Activated T-cell treated with anti-CD3 and anti-CD28 coated beads for 4 hours (primary cell): ENCODE results near the gene NIPA2.

Source experiments
- DNase-seq: peaks from one replicate; pipeline ENCODE4 v3.0.0-alpha.2; 2020

Gene NIPA2

DNA sequence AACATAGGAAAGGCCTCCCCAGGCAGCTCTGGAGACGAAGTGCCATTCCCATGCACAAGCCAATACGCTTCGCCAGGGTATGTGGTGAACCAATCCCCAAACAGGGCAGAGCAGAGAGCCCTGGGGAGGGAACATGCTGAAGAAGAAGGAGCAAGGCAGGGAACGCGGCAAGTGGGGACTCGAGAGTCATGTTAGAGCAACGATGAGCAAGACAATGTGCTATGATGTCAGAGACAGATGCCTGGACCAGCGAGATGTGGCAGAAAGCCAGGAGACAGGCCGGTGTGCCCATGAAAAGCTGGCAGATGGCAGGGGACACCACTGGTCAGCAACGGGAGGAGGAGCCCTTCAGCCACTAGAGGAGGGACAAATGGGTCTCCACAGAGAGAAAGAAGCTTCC, 39.6 kb downstream of the NIPA2 start:
- DNase-seq, result no peak

- DNase-seq, result no peak
Observed at GRCh38 chr15:22880068-22880980, 41.9 kb downstream of the NIPA2 start.

DNA sequence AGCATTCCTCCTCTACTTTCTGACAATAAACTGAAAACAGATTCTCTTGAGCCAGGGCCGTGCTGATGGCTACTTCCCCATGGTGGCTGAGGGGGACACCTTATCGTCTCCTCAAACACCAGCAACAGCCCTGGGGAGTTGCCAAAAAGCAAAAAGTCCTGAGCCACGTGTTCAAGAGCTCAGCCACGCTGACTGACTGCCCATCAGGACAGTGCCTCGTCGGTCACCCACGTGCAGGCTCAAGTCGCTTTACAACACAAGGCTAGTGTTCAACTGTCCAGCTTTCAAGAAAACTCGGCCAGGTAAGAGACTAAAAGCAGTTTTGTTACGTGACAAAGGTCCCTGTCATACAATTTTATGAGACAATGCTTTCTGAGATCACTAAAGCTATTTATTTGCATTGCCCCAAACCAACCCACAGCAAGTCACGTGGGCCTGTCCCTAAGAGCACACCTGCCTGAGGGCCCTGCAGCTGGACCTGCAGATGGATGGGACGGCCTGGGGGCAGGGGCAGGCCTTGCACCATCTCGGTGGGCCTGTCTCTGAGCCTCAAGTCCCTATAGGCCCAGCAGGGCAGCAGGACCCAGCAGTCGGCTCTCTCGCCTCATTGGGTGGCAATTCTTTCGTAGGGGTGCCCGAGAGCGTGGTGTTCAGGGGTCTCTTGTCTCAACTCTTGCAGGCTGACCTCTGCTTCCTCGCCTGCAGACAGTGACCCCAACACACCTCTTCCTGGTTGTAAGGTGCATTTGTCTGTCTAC, 42.7 kb downstream of the NIPA2 start:
- DNase-seq, result no peak

DNA sequence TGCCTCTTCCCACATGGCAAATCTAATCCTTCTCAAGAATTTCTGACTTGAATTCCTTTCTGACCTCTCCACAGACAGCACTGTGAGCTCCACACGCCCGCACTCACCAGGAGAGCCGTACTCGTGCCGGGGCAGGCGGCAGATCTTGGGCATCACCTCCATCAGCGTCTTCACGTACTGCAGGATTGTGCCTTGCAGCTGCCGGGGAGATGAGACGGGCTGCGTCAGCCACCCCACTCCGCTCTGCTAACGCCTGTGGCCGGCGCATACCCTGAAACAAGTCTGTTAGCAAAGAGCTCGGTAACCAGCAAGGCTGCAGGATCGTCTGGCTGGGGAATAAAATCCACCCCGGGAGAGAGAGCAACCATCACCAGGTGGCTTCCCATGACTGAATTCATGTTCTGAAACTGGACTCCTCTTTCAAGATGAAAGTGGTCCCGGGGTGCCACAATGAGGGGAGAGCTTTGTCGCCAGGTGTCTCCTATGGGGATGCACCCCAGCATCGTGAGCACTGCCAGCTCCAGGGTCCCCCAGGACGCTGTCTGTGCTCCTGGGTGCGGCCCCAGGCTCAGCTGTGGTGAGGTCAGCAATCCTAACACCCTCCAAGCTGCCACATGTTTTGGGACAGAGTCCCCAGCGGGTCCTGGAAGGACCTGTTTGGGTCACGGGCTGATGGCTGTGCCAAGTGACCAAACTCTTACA, 43.4 kb downstream of the NIPA2 start:
- no peak for DNase-seq

DNA sequence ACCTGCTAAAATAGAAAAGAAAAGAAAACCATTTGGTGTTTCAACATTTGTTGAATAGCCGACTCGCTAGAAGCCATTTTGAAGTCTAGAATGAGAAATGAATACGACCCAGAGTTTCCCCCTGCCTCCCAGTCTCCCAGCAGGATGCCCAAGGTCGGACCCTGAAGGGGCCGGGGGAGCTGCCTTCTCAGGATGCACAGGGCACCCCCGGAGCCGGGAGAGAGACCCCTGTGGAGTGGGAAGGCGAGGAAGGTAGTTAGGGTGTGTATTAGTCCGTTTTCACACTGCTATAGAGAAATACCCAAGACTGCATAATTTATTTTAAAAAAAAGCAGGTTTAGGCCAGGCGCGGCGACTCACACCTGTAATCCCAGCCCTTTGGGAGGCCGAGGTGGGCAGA, 44.7 kb downstream of the NIPA2 start:
- no peak for DNase-seq

- no peak for DNase-seq
Observed at GRCh38 chr15:22884344-22884743, 45.9 kb downstream of the NIPA2 start.

DNA sequence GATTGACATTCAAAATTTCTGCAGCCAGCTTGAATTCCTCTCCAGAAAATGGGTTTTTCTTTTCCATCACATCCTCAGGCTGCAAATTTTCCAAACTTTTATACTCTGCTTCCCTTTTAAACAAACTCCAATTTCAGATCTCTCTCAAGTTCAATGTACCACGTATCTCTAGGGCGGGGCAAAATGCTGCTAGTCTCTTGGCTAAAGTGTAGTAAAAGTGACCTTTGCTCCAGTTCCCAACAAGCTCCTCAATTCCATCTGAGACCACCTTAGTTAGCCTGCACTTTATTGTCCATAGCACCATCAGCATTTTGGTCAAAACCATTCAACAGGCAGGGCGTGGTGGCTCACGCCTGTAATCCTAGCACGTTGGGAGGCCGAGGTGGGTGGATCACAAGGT, 46.7 kb downstream of the NIPA2 start:
- DNase-seq, result no peak

DNA sequence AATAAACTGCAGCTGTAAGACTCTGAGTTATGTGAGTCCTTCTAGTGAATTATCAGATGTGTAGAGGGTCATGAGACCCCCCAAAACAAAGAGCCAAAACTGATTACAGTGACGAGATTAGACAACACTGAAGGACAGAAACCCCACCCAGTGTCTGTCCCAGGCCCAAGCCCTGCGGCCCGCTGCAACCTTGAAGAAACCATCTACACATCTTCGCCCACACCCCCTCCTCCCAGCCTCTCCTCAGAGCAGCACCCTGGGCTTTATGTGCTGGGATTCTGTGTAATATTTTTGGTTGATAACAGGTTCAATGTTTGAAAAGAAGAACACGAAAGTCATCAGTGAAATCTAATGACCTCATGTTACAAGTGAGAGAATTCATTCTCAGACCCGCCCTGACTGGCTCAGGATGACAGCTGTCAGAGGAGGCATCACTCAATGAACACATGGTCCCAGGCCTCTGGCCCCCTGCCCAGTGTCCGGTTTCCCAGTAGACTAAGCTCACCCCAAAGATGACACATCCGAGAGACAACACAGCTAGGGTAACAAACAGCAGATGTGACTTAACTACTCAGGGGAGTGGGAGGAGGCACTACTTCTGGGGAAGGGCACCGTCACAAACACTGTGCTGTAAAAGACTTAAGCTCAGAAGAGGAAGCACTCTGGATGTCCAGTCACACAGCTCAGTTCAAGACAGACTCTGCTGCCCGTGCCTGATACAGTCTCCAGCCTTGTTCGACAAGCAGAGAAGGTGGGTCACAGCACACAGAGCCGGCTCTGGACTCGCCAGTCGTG, 48.9 kb downstream of the NIPA2 start:
- DNase-seq, result no peak

- no peak for DNase-seq
Observed at GRCh38 chr15:22888120-22888859, 49.8 kb downstream of the NIPA2 start.

DNA sequence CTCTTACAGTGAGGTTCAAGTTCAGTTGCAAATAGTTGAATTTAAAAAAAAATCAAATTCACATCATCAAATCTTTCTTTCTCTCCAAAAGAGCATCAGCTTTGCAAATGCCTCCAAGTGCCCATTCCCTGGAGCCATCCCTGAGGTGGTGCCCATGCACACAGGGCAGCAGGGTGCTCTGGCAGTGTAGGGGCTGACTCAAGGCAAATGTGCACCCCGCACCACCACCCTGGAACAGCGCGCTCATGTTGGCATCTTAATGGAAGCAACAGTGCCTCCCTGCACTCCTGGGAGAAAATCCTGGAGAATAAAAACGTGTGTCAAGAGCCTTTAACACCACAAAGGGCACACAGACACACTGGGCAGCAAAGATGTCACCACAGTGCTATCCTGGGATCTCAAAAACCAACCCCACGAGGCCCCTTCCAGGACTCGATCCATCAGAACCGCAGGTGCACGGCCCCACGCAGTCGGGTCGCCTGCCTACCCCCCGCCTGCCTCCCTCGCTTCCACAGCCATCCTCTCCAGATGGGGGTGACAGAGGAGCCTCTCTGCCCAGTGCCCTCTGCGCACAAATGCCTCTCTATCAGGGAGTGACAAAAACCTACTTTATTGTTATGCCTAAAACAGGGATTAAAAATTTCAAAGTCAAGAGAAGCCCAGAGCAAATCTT, 50.8 kb downstream of the NIPA2 start:
- DNase-seq, result no peak

- DNase-seq, result no peak
Observed at GRCh38 chr15:22890296-22890695, 51.8 kb downstream of the NIPA2 start.

DNA sequence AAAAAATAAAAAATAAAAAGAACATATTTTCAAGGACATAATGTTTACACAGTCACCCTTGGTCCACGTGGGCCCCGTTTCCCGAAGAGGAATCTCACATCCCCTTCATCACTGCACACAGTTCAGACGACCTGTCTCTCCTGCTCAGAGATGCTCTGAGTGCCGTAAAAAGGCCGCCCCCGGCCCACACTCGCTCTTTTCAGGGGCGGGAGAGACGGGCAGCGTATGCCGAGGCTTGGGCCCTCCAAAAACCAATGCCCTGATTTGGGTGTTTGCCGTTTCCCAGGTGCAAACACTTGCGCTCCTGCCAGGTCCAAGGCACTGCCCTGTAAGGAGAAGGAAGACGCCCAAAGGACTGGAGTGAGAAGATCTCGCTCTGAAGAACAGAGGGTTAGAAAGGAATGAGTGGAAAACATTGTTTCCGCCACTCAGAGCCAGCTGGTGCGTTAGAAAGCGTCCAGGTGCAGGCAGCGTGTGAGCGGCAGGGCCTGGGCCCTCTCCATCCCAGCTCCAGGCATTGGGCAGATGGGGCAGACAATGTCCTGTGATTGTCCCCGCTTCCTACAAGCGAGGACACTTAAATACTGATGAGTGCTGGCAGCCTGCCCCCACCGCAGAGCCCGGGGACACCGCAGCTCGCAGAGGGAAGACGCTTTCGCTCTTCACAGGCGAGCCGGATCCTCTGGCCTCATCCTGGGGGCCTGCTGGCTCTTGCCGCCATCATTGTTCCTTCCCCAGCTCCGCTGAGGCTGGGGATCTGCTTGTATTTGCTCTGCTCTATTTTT, 53.2 kb downstream of the NIPA2 start:
- DNase-seq, result no peak

DNA sequence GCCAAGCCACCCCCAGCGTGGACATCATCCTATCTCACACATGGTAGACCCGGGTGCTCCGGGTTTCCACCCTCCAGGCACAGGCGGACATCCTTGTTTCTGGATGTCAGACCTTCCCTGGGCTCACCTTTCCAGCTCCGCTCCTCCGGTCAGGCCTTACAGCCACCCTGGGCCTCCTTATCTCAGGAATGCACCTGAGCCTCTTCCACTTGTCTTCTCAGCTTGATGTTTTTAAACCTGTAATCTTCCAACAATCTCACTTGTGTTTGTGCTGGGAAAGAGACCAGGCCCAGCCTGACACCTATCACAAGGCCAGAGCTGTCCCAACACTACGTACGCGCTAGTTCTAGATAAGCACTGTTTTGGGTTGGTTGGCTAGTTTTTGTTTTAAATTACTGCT, 53.9 kb downstream of the NIPA2 start:
- no peak for DNase-seq

DNA sequence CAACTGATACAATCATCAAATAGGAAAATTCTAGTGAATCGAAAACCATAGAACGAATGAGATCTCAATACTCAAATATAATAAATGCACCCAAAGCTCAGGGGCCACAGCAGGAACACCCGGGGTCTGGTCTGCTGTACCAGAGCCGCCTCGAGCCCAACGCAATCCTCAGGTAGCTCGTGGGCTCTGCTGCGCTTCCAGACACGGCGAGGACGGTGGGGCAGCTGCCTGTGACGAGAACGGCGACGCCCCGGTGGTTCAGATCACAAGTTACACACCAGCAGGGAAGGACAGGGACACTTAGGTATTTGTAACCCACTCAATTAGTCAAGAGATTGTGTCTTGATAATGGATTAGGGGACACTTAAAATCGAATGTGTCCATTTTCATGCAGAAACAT, 54.6 kb downstream of the NIPA2 start:
- no peak for DNase-seq

GRCh38 chr15:22893881-22894280, 55.4 kb downstream of the NIPA2 start:
- DNase-seq, result no peak

DNA sequence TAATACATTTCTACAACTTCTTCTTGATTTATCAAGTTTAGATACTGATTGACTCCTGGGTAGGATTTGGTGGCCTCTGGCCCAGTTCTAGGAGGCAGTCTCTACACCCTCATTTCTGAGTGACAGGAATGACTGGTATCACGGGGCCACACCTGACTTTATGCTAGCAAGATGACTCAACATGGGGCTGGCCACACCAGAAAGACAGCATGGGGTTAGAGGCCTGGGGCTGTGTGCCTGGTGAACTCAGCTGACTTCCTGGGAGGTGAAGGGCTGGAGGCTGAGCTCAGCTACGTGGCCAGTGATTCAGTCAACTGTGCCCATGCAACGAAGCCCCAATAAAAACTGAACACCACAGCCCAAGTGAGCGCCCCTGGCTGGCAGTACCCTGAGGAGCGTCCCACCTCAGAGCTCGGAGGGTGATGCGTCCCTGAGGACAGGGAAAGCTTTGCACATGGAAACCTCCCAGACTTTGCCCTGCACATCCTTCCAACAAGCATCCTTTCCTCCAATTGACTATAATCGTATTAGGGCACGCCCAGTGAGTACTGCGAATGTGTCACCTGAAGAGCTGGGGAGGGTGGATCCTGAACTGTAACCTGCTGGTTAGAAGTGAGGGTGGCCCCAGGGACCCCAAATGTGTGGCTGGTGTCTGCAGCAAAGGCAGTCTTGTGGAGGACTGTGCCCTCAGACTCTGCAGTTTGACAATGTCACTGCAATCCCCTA, 57.2 kb downstream of the NIPA2 start:
- no peak for DNase-seq

GRCh38 chr15:22902046-22902445, 63.6 kb downstream of the NIPA2 start:
- DNase-seq, result no peak

DNA sequence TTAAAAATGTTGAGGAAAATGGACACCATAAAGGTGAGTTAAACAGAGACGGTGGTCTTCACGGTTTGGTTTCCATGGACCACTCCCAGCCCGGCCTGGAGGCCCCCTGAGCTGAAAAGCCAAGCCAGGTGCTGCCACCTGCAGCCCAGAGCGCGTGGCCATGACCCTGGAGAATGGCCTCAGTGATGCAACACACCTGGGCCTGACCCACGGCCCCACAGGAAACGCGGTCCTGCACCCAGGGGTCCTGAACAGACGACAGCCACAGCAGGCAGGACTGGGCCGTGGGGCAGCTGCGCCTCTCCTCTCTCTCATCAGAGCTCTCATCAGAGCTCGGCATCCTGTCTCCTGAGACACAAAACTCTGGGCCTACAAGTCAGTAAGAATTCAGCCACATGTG, 64.1 kb downstream of the NIPA2 start:
- DNase-seq, result no peak

DNA sequence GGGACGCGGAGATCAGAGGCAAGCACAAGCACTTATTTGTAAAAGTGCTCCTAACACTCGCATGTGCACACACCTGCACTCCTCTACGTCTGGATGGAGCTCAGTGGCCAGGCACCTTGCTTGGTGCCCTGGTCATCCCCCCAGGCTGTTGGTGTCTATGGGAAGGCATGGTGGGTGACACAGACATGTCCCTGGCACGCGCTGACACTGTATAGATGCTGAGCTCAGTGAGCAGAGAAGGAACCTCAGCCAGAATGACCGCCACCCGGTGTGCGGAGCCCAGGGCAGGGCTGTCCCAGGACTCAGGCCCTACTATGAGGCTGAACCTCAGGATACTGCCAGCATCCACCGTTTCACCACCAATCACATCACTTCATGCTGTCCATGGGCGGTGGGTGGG, 64.5 kb downstream of the NIPA2 start:
- DNase-seq, result no peak

- no peak for DNase-seq
Observed at GRCh38 chr15:22903427-22903826, 65.0 kb downstream of the NIPA2 start.
